HEK293T (cell line): Measurements from ENCODE around the gene HNMT.

Experiments used
- CTCF ChIA-PET: fragments of 350-600 bp; formaldehyde crosslinking; extraction: SDS; loops from one replicate; lab custom pipeline; 2021; ENCODE audit warnings: antibody characterized with exemption, inconsistent platforms; lab: Yijun Ruan, JAX
- POLR2A ChIA-PET: fragments of 350-600 bp; formaldehyde crosslinking; extraction: SDS; loops from one replicate; lab custom pipeline; 2020; ENCODE audit warnings: antibody characterized with exemption, inconsistent platforms; lab: Yijun Ruan, JAX
- DNase-seq: peaks from one replicate; pipeline ENCODE4 v3.0.0; 2012; ENCODE audit warnings: mixed read lengths; ENCODE audit errors: extremely low spot score
- ARNT ChIP-seq: fragments of 450-650 bp; IDR thresholded peaks from 2 replicates; pipeline ENCODE4 v1.6.1; 2017; ENCODE audit warnings: mild to moderate bottlenecking
- BHLHE40 ChIP-seq: fragments of 450-650 bp; IDR thresholded peaks from 2 replicates; pipeline ENCODE4 v1.6.1; 2016; ENCODE audit warnings: mild to moderate bottlenecking, moderate library complexity, borderline replicate concordance
- CTBP1 ChIP-seq: fragments of 450-650 bp; IDR thresholded peaks from 2 replicates; pipeline ENCODE4 v1.6.1; 2016; ENCODE audit warnings: borderline replicate concordance
- ELF4 ChIP-seq: fragments of 450-650 bp; IDR thresholded peaks from 2 replicates; pipeline ENCODE4 v1.6.1; 2017; ENCODE audit warnings: antibody characterized with exemption
- FOXA1 ChIP-seq: fragments of 450-650 bp; IDR thresholded peaks from 2 replicates; pipeline ENCODE4 v1.6.1; 2016; ENCODE audit warnings: mild to moderate bottlenecking
- FOXK2 ChIP-seq: fragments of 450-650 bp; IDR thresholded peaks from 2 replicates; pipeline ENCODE4 v1.6.1; 2016; ENCODE audit warnings: mild to moderate bottlenecking
- FOXM1 ChIP-seq: fragments of 450-650 bp; IDR thresholded peaks from 2 replicates; pipeline ENCODE4 v1.6.1; 2017; ENCODE audit warnings: mild to moderate bottlenecking, borderline replicate concordance
- HDGF ChIP-seq: fragments of 450-650 bp; IDR thresholded peaks from 2 replicates; pipeline ENCODE4 v1.6.1; 2017; ENCODE audit warnings: antibody characterized with exemption, borderline replicate concordance
- L3MBTL2 ChIP-seq: fragments of 450-650 bp; conservative IDR thresholded peaks from 2 replicates; pipeline ENCODE4 v1.6.1; 2016; ENCODE audit warnings: mild to moderate bottlenecking
- LEF1 ChIP-seq: fragments of 450-650 bp; IDR thresholded peaks from 2 replicates; pipeline ENCODE4 v1.6.1; 2017; ENCODE audit warnings: mild to moderate bottlenecking, borderline replicate concordance
- NFRKB ChIP-seq: fragments of 450-650 bp; IDR thresholded peaks from 2 replicates; pipeline ENCODE4 v1.6.1; 2016; ENCODE audit warnings: mild to moderate bottlenecking, moderate library complexity
- PKNOX1 ChIP-seq: fragments of 450-650 bp; IDR thresholded peaks from 2 replicates; pipeline ENCODE4 v1.6.1; 2016
- SP1 ChIP-seq: fragments of 450-650 bp; IDR thresholded peaks from 2 replicates; pipeline ENCODE4 v1.6.1; 2017
- SUZ12 ChIP-seq: fragments of 450-650 bp; IDR thresholded peaks from 2 replicates; pipeline ENCODE4 v1.6.1; 2016; ENCODE audit warnings: mild to moderate bottlenecking
- TARDBP ChIP-seq: fragments of 450-650 bp; IDR thresholded peaks from 2 replicates; pipeline ENCODE4 v1.6.1; 2016
- ZNF384 ChIP-seq: fragments of 450-650 bp; IDR thresholded peaks from 2 replicates; pipeline ENCODE4 v1.6.1; 2016

HNMT gene

GRCh38 chr2:138058427-138058826 is 94.2 kb downstream of the HNMT start:
- CTCF ChIA-PET = no interaction called here
- TF ChIP-seq BHLHE40 = no peak
- no peak for TF ChIP-seq PKNOX1
- no peak for TF ChIP-seq ELF4
- no peak for TF ChIP-seq SP1
- no peak for TF ChIP-seq FOXK2
- no peak for TF ChIP-seq ZNF384
- no peak for TF ChIP-seq TARDBP
- no peak for TF ChIP-seq FOXA1
- no peak for DNase-seq
- POLR2A ChIA-PET = no interaction called here

GRCh38 chr2:138059487-138060300 is 95.4 kb downstream of the HNMT start:
- ChIA-PET POLR2A (no interaction called here), CTCF (no interaction called here)
- TF ChIP-seq SP1 (no peak), FOXM1 (no peak), NFRKB (no peak), ELF4 (no peak), HDGF (no peak), ARNT (no peak)
- DNase-seq = no peak

GRCh38 chr2:138060301-138060635 is 96.0 kb downstream of the HNMT start:
- POLR2A ChIA-PET = no interaction called here
- TF ChIP-seq FOXM1 (no peak), ZNF384 (no peak), LEF1 (no peak), HDGF (no peak), NFRKB (no peak), CTBP1 (no peak), PKNOX1 (no peak), BHLHE40 (no peak), FOXK2 (no peak), FOXA1 (no peak), ELF4 (no peak), SP1 (no peak), SUZ12 (no peak), ARNT (no peak), L3MBTL2 (no peak), TARDBP (no peak)
- CTCF ChIA-PET = no interaction called here

GRCh38 chr2:138061961-138062360 is 97.7 kb downstream of the HNMT start:
- ChIA-PET POLR2A (no interaction called here), CTCF (no interaction called here)
- DNase-seq = no peak
- TF ChIP-seq ELF4 = no peak
- TF ChIP-seq PKNOX1 = no peak
- TF ChIP-seq FOXA1 = no peak
- no peak for TF ChIP-seq L3MBTL2
- TF ChIP-seq SP1 = no peak
- no peak for TF ChIP-seq TARDBP
- TF ChIP-seq NFRKB = no peak
- TF ChIP-seq ZNF384 = no peak

More at GRCh38 chr2:138060301-138060635, 96.0 kb downstream of the HNMT start:
- no peak for DNase-seq

GRCh38 chr2:138063181-138063580 is 98.9 kb downstream of the HNMT start:
- TF ChIP-seq HDGF = no peak
- no peak for TF ChIP-seq BHLHE40
- TF ChIP-seq PKNOX1 = no peak
- no peak for TF ChIP-seq SP1
- TF ChIP-seq FOXM1 = no peak
- no peak for TF ChIP-seq SUZ12
- no peak for TF ChIP-seq ZNF384
- TF ChIP-seq FOXK2 = no peak
- TF ChIP-seq L3MBTL2 = no peak
- no peak for TF ChIP-seq ELF4
- TF ChIP-seq ARNT = no peak
- TF ChIP-seq CTBP1 = no peak
- no peak for TF ChIP-seq TARDBP
- no peak for TF ChIP-seq FOXA1
- no peak for TF ChIP-seq NFRKB
- no peak for TF ChIP-seq LEF1
- POLR2A ChIA-PET = no interaction called here
- no peak for DNase-seq
- CTCF ChIA-PET = no interaction called here
